Esophagus squamous epithelium (tissue), 5 donors: ENCODE measurements around the gene PPP2R3C. TPM values are rescaled to one million over a fixed set of nuclear protein-coding genes. Genes with fewer than 3 reads are reported as not detected.
"Not testable (repeated sequence)": the region's sequence is repeated elsewhere in the genome, so short reads cannot be mapped to it uniquely, and the experiment has no call there.

Source experiments
- DNase-seq: peaks from one replicate; lab custom pipeline; 2025; lab: John Stamatoyannopoulos, UW
- H3K27ac ChIP-seq, 4 donors: fragments of 200-600 bp; sonication (generic); one replicate each; pipeline ENCODE4 v1.5.1; 2016 to 2019; ENCODE audit warnings: mild to moderate bottlenecking in 1 of 4
- H3K27me3 ChIP-seq, 4 donors: fragments of 200-600 bp; sonication (generic); 1 replicate in 3 of 4; 2 replicates in 1 of 4; pipeline versions ENCODE4 v1.5.1 to v1.6.0; 2017 to 2021; ENCODE audit warnings: antibody characterized with exemption in 1 of 4
- H3K36me3 ChIP-seq, 3 donors: fragments of 200-600 bp; sonication (generic); one replicate each; pipeline ENCODE4 v1.5.1; 2016 to 2019
- H3K4me1 ChIP-seq, 3 donors: fragments of 200-600 bp; sonication (generic); one replicate each; pipeline ENCODE4 v1.5.1; 2017 to 2019
- H3K4me3 ChIP-seq, 4 donors: fragments of 200-600 bp; sonication (generic); 1 replicate in 3 of 4; 2 replicates in 1 of 4; pipeline ENCODE4 v1.5.1; 2016 to 2019; ENCODE audit warnings: mild to moderate bottlenecking in 2 of 4, moderate library complexity in 1 of 4
- H3K9me3 ChIP-seq, 3 donors: fragments of 200-600 bp; sonication (generic); one replicate each; pipeline ENCODE4 v1.5.1; 2016 to 2019
- POLR2A ChIP-seq, 4 donors: fragments of 450-650 bp; IDR thresholded peaks; one replicate each; pipeline ENCODE4 v1.6.1; 2017; ENCODE audit warnings: antibody characterized with exemption in 4 of 4, mild to moderate bottlenecking in 4 of 4, moderate library complexity in 3 of 4
- WGBS, 2 donors: methylation state at CpG; one replicate each; pipeline ENCODE4 v1.1.5; 2018; 5-methylcytosine and 5-hydroxymethylcytosine counted together
- intact Hi-C: fragments of 100-400 bp; cut with DNase I; formaldehyde crosslinking; loops from one replicate; pipeline ENCODE4 v1.15.0; 2022
- total RNA-seq, 4 donors: library from RNA; depleted of rRNA; stranded (reverse); fragments of >200 nt; gene quantifications; one replicate each; pipeline ENCODE4 v1.1.0, GENCODE V29; 2016
- TF ChIP-seq, protein P1 (sequence below), 6 experiments: fragments of 450-650 bp in 4 of 6; fragments of 200-600 bp in 2 of 6; sonication (generic) in 2 of 6; IDR thresholded peaks; one replicate each; pipeline ENCODE4 v1.5.1; 2016 to 2019; ENCODE audit warnings: antibody characterized with exemption in 6 of 6, mild to moderate bottlenecking in 4 of 6, moderate library complexity in 4 of 6
- donor health status: DM: yes; HTN: yes; CAD: no.

The PPP2R3C gene
- total RNA-seq, 4 donors from 2014 or later, result 7.1 to 23.9 (median 13.5) TPM

DNA sequence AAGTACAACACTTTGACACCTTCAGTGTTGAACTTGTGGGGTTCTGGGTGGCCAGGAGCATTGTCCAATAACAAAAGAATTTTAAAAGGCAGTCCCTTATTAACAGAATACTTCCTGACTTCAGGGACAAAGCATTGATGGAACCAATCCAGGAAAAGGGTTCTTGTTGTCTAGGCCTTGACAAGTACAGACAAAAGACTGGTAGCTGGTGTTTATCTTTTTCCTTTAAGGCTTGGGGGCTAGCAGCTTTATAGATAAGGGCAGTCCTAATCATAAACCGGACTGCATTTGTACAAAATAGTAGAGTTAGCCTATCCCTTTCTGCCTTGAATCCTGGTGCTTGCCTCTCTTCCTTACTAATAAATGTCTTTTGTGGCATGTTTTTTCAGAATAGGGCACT, 48.3 kb downstream of the PPP2R3C start:
- Histone ChIP-seq H3K36me3 (peaks cover 0 to 85% (median 0%) of the 10 kb centered on the region in 3 donors), H3K9me3 (no peaks in the 10 kb centered on the region), H3K27ac (no peak overlapping the region), H3K27me3 (no peaks in the 10 kb centered on the region), H3K4me3 (no peak overlapping the region), H3K4me1 (no peaks in the 10 kb centered on the region)
- no peak for TF ChIP-seq POLR2A (IDR thresholded peaks at IDR 0.05)
- TF ChIP-seq, protein P1, sequence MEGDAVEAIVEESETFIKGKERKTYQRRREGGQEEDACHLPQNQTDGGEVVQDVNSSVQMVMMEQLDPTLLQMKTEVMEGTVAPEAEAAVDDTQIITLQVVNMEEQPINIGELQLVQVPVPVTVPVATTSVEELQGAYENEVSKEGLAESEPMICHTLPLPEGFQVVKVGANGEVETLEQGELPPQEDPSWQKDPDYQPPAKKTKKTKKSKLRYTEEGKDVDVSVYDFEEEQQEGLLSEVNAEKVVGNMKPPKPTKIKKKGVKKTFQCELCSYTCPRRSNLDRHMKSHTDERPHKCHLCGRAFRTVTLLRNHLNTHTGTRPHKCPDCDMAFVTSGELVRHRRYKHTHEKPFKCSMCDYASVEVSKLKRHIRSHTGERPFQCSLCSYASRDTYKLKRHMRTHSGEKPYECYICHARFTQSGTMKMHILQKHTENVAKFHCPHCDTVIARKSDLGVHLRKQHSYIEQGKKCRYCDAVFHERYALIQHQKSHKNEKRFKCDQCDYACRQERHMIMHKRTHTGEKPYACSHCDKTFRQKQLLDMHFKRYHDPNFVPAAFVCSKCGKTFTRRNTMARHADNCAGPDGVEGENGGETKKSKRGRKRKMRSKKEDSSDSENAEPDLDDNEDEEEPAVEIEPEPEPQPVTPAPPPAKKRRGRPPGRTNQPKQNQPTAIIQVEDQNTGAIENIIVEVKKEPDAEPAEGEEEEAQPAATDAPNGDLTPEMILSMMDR (IDR thresholded peaks at IDR 0.05), result no peak
- whole genome bisulfite sequencing, 2 donors, result 94% methylated on average over 1 of the region's 1 CpG
- intact Hi-C loops, result no loop called here
- no peak for DNase-seq

DNA sequence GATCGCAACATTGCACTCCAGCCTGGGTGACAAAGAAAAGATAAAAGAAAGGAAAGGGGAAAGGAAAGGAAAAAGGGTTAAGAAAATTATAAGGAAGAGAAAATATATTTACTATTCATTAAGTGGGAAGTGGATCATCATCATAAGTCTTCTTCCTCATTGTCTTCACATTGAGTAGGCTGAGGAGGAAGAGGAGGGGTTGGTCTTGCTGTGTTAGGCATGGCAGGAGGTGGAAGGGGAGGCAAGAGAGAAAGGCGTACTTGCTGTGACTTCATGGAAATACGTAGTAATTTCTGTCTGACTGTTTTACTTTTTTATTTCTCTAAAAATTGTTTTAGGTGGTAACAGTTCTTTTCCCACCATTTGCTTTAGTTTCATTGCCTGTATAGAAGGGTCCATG, 49.6 kb downstream of the PPP2R3C start:
- intact Hi-C loops, result no loop called here
- TF ChIP-seq, protein P1 (IDR thresholded peaks at IDR 0.05), result no peak
- TF ChIP-seq POLR2A (IDR thresholded peaks at IDR 0.05), result no peak
- Histone ChIP-seq H3K4me1 (no peaks in the 10 kb centered on the region), H3K9me3 (no peaks in the 10 kb centered on the region), H3K27ac (no peak overlapping the region), H3K27me3 (no peaks in the 10 kb centered on the region), H3K4me3 (no peak overlapping the region), H3K36me3 (peaks cover 0 to 86% (median 0%) of the 10 kb centered on the region in 3 donors)
- WGBS, 2 donors, result 94 to 98% methylated on average over 3 of the region's 3 CpGs
- no peak for DNase-seq

DNA sequence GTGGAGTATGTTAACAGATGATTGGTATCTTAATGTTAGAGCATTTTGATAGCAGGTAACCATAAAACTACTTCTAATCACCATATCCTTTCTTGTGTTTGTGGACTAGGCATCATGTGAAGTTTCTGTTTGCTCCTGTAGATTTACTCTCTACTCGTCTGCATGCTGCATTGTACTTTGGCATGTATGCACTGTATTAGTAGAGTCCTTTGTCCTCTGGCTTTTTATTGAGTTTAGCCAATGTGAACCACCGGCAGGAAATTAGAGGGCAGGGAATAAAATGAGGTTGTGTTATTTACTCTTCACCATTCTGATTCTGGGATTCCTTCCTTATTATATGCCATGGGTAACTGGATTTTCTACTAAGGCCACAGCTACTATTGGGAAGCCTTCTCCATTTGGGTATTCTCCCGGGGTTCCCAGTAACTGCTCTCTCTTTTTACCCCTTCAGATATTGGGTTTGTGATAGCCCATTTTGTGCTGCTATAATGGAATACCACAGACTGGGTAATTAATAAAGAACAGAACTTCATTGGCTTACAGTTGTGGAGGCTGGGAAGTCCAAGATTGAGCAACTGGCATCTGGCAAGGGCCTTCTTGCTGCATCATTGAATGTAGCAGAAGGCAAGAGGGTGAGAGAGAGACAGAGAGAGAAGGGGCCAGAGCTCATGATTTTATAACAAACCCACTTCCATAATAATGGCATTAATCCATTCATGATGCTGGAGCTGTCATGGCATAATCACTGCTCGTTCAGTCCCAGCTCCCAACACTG, 53.4 kb downstream of the PPP2R3C start:
- DNase-seq, result no peak
- Histone ChIP-seq H3K27me3 (no peaks in the 10 kb centered on the region), H3K9me3 (no peaks in the 10 kb centered on the region), H3K27ac (no peak overlapping the region), H3K4me3 (no peak overlapping the region), H3K36me3 (peaks cover 0 to 82% (median 0%) of the 10 kb centered on the region in 3 donors), H3K4me1 (no peaks in the 10 kb centered on the region)
- intact Hi-C loops, result no loop called here
- 96% methylated on average over 4 of the region's 4 CpGs for WGBS, 2 donors
- TF ChIP-seq, protein P1 (IDR thresholded peaks at IDR 0.05), result no peak

DNA sequence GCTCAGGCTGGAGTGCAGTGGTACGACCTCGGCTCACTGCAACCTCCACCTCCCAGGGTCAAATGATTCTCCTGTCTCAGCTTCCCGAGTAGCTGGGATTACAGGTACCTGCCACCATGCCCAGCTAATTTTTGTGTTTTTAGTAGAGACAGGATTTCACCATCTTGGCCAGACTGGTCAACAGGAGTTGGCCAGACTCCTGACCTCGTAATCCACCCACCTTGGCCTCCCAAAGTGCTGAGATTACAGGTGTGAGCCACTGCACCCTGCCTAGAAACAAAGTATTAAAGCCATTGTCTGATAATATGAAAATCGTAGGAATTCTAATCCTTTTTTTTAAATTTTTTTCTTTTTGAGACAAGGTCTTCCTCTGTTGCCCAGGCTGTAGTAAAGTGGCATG, 56.1 kb downstream of the PPP2R3C start:
- 81 to 92% methylated on average over 5 of the region's 5 CpGs for WGBS, 2 donors
- DNase-seq, result not testable (repeated sequence)

DNA sequence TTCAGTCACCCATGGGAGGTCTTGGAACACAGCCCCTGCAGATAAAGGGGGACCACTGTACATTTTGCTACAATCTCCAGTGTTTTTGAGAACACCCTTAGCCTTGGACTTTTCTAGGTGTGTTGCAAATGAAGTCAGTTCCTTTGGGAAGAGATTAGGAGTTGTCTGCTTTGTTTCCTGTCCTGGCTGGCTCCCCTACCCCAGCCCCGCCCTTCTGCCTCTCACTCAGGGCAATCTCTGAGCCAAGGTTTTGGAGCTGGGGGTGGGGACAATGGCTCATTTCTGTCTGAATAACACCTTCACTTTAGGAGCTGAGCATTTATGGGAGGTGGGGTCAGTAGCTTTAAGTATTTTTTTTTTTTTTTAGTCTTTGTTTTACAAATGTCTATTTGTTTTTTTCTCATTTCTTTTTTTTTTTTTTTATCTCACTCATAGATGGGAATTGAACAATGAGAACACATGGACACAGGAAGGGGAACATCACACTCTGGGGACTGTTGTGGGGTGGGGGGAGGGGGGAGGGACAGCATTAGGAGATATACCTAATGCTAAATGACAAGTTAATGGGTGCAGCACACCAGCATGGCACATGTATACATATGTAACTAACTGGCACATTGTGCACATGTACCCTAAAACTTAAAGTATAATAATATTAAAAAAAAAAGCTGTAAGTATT, 60.5 kb downstream of the PPP2R3C start:
- peaks cover 0 to 77% (median 5%) of the 10 kb centered on the region in 3 donors for H3K36me3 ChIP-seq
- DNase-seq, H3K9me3 ChIP-seq, H3K4me3 ChIP-seq, H3K27me3 ChIP-seq, intact Hi-C loops, H3K27ac ChIP-seq: not testable (repeated sequence)
- peaks cover 0 to 11% (median 4%) of the 10 kb centered on the region in 3 donors for H3K4me1 ChIP-seq
- 67 to 80% methylated on average over 1 of the region's 1 CpG for WGBS, 2 donors

More for the DNA sequence above, 56.1 kb downstream of the PPP2R3C start:
- peaks cover 0 to 73% (median 5%) of the 10 kb centered on the region in 3 donors for H3K36me3 ChIP-seq
- H3K27me3 ChIP-seq, H3K27ac ChIP-seq, H3K4me1 ChIP-seq, H3K9me3 ChIP-seq, H3K4me3 ChIP-seq, intact Hi-C loops: not testable (repeated sequence)

DNA sequence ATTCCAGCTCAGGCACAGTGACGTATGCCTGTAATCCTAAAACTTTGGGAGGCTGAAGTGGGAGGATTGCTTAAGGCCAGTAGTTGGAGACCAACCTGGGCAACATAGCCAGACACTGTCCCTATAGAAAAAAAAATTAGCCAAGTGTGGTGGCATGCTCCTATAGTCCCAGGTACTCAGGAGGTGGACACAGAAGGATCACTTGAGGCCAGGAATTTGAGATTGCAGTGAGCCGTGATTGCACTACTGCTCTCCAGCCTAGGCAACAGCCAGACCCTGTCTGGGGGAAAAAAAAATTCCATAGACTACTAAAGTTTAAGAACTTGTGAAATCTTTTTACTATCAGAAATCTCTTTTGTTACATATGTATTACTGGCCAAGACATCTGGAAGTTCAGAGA, 69.2 kb downstream of the PPP2R3C start:
- DNase-seq, result no peak
- Histone ChIP-seq H3K9me3 (no peaks in the 10 kb centered on the region), H3K4me1 (peaks cover under 1 to 42% (median 9%) of the 10 kb centered on the region in 3 donors), H3K27ac (no peak overlapping the region), H3K4me3 (no peak overlapping the region), H3K36me3 (peaks cover 0 to 88% (median 3%) of the 10 kb centered on the region in 3 donors), H3K27me3 (no peaks in the 10 kb centered on the region)
- intact Hi-C loops, result no loop called here
- WGBS, 2 donors, result 90 to 92% methylated on average over 2 of the region's 2 CpGs
- TF ChIP-seq, protein P1 (IDR thresholded peaks at IDR 0.05), result no peak
- no peak for TF ChIP-seq POLR2A (IDR thresholded peaks at IDR 0.05)
